ENCODE measurements around the gene HRH2. TPM values are rescaled to one million over a fixed set of nuclear protein-coding genes. Genes with fewer than 3 reads are reported as not detected.

The HRH2 gene
- total RNA-seq, 2 experiments from 2014 or later = 26.8 to 29.0 TPM

GRCh38 chr5:175652741-175653663 is 4.9 kb upstream of the HRH2 start:
- H3K27ac Mint-ChIP-seq = peak overlapping the region; percentile 91
- peaks cover 70% of the 10 kb centered on the region for H3K4me1 Mint-ChIP-seq
- ATAC-seq (ENCODE audit: low read depth) = peak; percentile 59
- H3K27me3 Mint-ChIP-seq = peaks cover 7% of the 10 kb centered on the region
- peaks cover 21% of the 10 kb centered on the region for H3K9me3 Mint-ChIP-seq
- peak overlapping the region; percentile 74 for H3K4me3 Mint-ChIP-seq
- POLR2A ChIA-PET = interaction anchor here (1.0 to 2.0 kb wide), 4 partner anchors 114 to 173 kb away, joined by 3 to 5 read pairs (median 4); no protein-coding TSS in a partner anchor
- DNase-seq = peak; percentile 85
- H3K36me3 Mint-ChIP-seq = peaks cover 37% of the 10 kb centered on the region

- Mint-ChIP-seq H3K9me3 (peaks cover 18% of the 10 kb centered on the region), H3K27ac (peak overlapping the region; percentile 91), H3K4me1 (peaks cover 70% of the 10 kb centered on the region), H3K4me3 (peak overlapping the region; percentile 74), H3K27me3 (peaks cover 7% of the 10 kb centered on the region), H3K36me3 (peaks cover 34% of the 10 kb centered on the region)
- POLR2A ChIA-PET = interaction anchor here (1.0 to 2.0 kb wide), 4 partner anchors 115 to 174 kb away, joined by 3 to 5 read pairs (median 4); no protein-coding TSS in a partner anchor
- DNase-seq (no peak), ATAC-seq (ENCODE audit: low read depth) (no peak)
These were observed 4.1 kb upstream of the HRH2 start for GRCh38 chr5:175653763-175654162.

- no peak for DNase-seq
- peaks cover 7% of the 10 kb centered on the region for H3K27me3 Mint-ChIP-seq
- POLR2A ChIA-PET = interaction anchor here (1.2 to 2.0 kb wide), 4 partner anchors 23 to 175 kb away, joined by 3 to 5 read pairs (median 4); no protein-coding TSS in a partner anchor
- H3K4me3 Mint-ChIP-seq = peak overlapping the region; percentile 74
- peaks cover 13% of the 10 kb centered on the region for H3K9me3 Mint-ChIP-seq
- ATAC-seq (ENCODE audit: low read depth) = no peak
- peaks cover 72% of the 10 kb centered on the region for H3K4me1 Mint-ChIP-seq
- peaks cover 28% of the 10 kb centered on the region for H3K36me3 Mint-ChIP-seq
- peak overlapping the region; percentile 91 for H3K27ac Mint-ChIP-seq
These were observed 3.5 kb upstream of the HRH2 start for GRCh38 chr5:175654339-175654738.

GRCh38 chr5:175654807-175655206 is 3.1 kb upstream of the HRH2 start:
- peaks cover 12% of the 10 kb centered on the region for H3K9me3 Mint-ChIP-seq
- DNase-seq (no peak), ATAC-seq (ENCODE audit: low read depth) (no peak)
- peak overlapping the region; percentile 22 for H3K4me3 Mint-ChIP-seq
- H3K27me3 Mint-ChIP-seq = peaks cover 7% of the 10 kb centered on the region
- peak overlapping the region; percentile 91 for H3K27ac Mint-ChIP-seq
- H3K36me3 Mint-ChIP-seq = peaks cover 28% of the 10 kb centered on the region
- H3K4me1 Mint-ChIP-seq = peaks cover 75% of the 10 kb centered on the region
- POLR2A ChIA-PET = interaction anchor here (1.2 to 1.3 kb wide), 2 partner anchors 23 to 121 kb away, joined by 3 to 5 read pairs; no protein-coding TSS in a partner anchor

- Mint-ChIP-seq H3K27me3 (peaks cover 7% of the 10 kb centered on the region), H3K36me3 (peaks cover 30% of the 10 kb centered on the region), H3K9me3 (peaks cover 9% of the 10 kb centered on the region), H3K4me1 (peaks cover 80% of the 10 kb centered on the region), H3K4me3 (peak overlapping the region; percentile 9), H3K27ac (peak overlapping the region; percentile 18)
- ATAC-seq (ENCODE audit: low read depth) (no peak), DNase-seq (no peak)
- POLR2A ChIA-PET = interaction anchor here (1.2 to 1.3 kb wide), 2 partner anchors 22 to 121 kb away, joined by 3 to 5 read pairs; no protein-coding TSS in a partner anchor
These were observed 2.5 kb upstream of the HRH2 start for GRCh38 chr5:175655411-175655810.

GRCh38 chr5:175656966-175657365 is 905 bp upstream of the HRH2 start:
- Mint-ChIP-seq H3K27me3 (no peaks in the 10 kb centered on the region), H3K36me3 (peaks cover 30% of the 10 kb centered on the region), H3K9me3 (peaks cover 1% of the 10 kb centered on the region), H3K4me1 (peaks cover 74% of the 10 kb centered on the region), H3K4me3 (peak overlapping the region; percentile 100), H3K27ac (peak overlapping the region; percentile 95)
- no peak for DNase-seq
- no peak for ATAC-seq (ENCODE audit: low read depth)
- POLR2A ChIA-PET = interaction anchor here (0.5 to 0.9 kb wide), 2 partner anchors 18 to 1349 kb away, joined by 3 read pairs; no protein-coding TSS in a partner anchor

- Mint-ChIP-seq H3K27ac (peak overlapping the region; percentile 85), H3K9me3 (no peaks in the 10 kb centered on the region), H3K4me1 (peaks cover 72% of the 10 kb centered on the region), H3K27me3 (no peaks in the 10 kb centered on the region), H3K4me3 (peak overlapping the region; percentile 94), H3K36me3 (peaks cover 26% of the 10 kb centered on the region)
- ATAC-seq (ENCODE audit: low read depth) = peak; percentile 39
- POLR2A ChIA-PET = interaction anchor here (0.8 to 1.2 kb wide), 4 partner anchors 71 to 178 kb away, joined by 3 to 4 read pairs (median 3); no protein-coding TSS in a partner anchor
- peak; percentile 52 for DNase-seq
These were observed 651 bp downstream of the HRH2 start for GRCh38 chr5:175658299-175659145.

- peak overlapping the region; percentile 94 for H3K4me3 Mint-ChIP-seq
- H3K27ac Mint-ChIP-seq = no peak overlapping the region
- no peak for DNase-seq
- ATAC-seq (ENCODE audit: low read depth) = no peak
- H3K36me3 Mint-ChIP-seq = peaks cover 26% of the 10 kb centered on the region
- POLR2A ChIA-PET = interaction anchor here (1.0 to 1.2 kb wide), 4 partner anchors 15 to 180 kb away, joined by 3 to 4 read pairs (median 3); no protein-coding TSS in a partner anchor
- no peaks in the 10 kb centered on the region for H3K27me3 Mint-ChIP-seq
- no peaks in the 10 kb centered on the region for H3K9me3 Mint-ChIP-seq
- H3K4me1 Mint-ChIP-seq = peaks cover 65% of the 10 kb centered on the region
These were observed 1.8 kb downstream of the HRH2 start for GRCh38 chr5:175659546-175660253.

GRCh38 chr5:175663186-175664184 is 5.6 kb downstream of the HRH2 start:
- no peak overlapping the region for H3K27ac Mint-ChIP-seq
- H3K9me3 Mint-ChIP-seq = no peaks in the 10 kb centered on the region
- POLR2A ChIA-PET = interaction anchor here (0.5 kb wide), 1 partner anchor 13 kb away, joined by 3 read pairs; no protein-coding TSS in a partner anchor

GRCh38 chr5:175664723-175665122 is 6.9 kb downstream of the HRH2 start:
- DNase-seq (no peak), ATAC-seq (ENCODE audit: low read depth) (no peak)
- no peaks in the 10 kb centered on the region for H3K27me3 Mint-ChIP-seq
- no peak overlapping the region for H3K27ac Mint-ChIP-seq
- peaks cover 55% of the 10 kb centered on the region for H3K4me1 Mint-ChIP-seq
- no peaks in the 10 kb centered on the region for H3K9me3 Mint-ChIP-seq
- H3K4me3 Mint-ChIP-seq = no peak overlapping the region
- POLR2A ChIA-PET = no interaction called here
- peaks cover 25% of the 10 kb centered on the region for H3K36me3 Mint-ChIP-seq

More at GRCh38 chr5:175663186-175664184, 5.6 kb downstream of the HRH2 start:
- Mint-ChIP-seq H3K4me1 (peaks cover 58% of the 10 kb centered on the region), H3K27me3 (no peaks in the 10 kb centered on the region), H3K4me3 (no peak overlapping the region), H3K36me3 (peaks cover 26% of the 10 kb centered on the region)
- ATAC-seq (ENCODE audit: low read depth) (no peak), DNase-seq (no peak)

GRCh38 chr5:175666216-175666615 is 8.3 kb downstream of the HRH2 start:
- POLR2A ChIA-PET = interaction anchor here (1.4 kb wide), 1 partner anchor 16 kb away, joined by 3 read pairs; no protein-coding TSS in a partner anchor
- H3K9me3 Mint-ChIP-seq = no peaks in the 10 kb centered on the region
- H3K27ac Mint-ChIP-seq = no peak overlapping the region
- ATAC-seq (ENCODE audit: low read depth) (no peak), DNase-seq (no peak)
- H3K36me3 Mint-ChIP-seq = peaks cover 14% of the 10 kb centered on the region
- H3K27me3 Mint-ChIP-seq = no peaks in the 10 kb centered on the region
- H3K4me1 Mint-ChIP-seq = peaks cover 54% of the 10 kb centered on the region
- H3K4me3 Mint-ChIP-seq = no peak overlapping the region

All from activated naive CD8-positive, alpha-beta T cell treated with anti-CD3 and anti-CD28 coated beads, Interleukin-2, amount 10 ng/mL, durations not matched to agents 7 days and 5 days (primary cell).